Measurements from ENCODE around the gene IGFBP1.

Gene IGFBP1

DNA sequence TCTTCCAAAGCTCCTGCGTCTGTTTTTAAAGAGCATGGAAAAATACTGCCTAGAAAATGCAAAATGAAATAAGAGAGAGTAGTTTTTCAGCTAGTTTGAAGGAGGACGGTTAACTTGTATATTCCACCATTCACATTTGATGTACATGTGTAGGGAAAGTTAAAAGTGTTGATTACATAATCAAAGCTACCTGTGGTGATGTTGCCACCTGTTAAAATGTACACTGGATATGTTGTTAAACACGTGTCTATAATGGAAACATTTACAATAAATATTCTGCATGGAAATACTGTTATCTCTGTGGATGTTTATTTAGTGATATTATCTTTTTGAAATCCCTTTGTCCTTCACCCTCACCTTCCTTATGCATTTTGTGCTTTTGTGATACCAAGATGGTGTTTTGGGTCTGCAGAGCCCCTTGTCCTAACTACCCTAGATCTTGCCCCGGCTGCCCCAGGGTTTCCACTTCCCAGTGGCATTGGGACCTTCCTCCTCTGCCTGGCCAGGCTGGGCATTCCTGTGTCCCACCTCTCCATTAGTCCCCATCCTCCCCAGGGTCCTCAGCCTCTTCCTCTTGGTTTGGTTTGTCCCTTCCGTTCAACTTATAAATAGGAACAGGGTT, 5.2 kb downstream of the IGFBP1 start:
- ChIA-PET POLR2A (no interaction called here), CTCF (interaction anchor here (1.1 to 5.0 kb wide), 8 partner anchors 8 to 1362 kb away, joined by 3 to 63 read pairs (median 7); partner anchors contain the start of gene IGFBP3)
- no peak for DNase-seq (ENCODE audit: low read depth, low spot score)
- TF ChIP-seq, protein P1, sequence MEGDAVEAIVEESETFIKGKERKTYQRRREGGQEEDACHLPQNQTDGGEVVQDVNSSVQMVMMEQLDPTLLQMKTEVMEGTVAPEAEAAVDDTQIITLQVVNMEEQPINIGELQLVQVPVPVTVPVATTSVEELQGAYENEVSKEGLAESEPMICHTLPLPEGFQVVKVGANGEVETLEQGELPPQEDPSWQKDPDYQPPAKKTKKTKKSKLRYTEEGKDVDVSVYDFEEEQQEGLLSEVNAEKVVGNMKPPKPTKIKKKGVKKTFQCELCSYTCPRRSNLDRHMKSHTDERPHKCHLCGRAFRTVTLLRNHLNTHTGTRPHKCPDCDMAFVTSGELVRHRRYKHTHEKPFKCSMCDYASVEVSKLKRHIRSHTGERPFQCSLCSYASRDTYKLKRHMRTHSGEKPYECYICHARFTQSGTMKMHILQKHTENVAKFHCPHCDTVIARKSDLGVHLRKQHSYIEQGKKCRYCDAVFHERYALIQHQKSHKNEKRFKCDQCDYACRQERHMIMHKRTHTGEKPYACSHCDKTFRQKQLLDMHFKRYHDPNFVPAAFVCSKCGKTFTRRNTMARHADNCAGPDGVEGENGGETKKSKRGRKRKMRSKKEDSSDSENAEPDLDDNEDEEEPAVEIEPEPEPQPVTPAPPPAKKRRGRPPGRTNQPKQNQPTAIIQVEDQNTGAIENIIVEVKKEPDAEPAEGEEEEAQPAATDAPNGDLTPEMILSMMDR (IDR thresholded peaks at IDR 0.05; ENCODE audit: insufficient read depth, low read length, missing control alignments), result no peak
- no peak overlapping the region for H3K4me3 ChIP-seq (ENCODE audit: low read depth, low read length)

DNA sequence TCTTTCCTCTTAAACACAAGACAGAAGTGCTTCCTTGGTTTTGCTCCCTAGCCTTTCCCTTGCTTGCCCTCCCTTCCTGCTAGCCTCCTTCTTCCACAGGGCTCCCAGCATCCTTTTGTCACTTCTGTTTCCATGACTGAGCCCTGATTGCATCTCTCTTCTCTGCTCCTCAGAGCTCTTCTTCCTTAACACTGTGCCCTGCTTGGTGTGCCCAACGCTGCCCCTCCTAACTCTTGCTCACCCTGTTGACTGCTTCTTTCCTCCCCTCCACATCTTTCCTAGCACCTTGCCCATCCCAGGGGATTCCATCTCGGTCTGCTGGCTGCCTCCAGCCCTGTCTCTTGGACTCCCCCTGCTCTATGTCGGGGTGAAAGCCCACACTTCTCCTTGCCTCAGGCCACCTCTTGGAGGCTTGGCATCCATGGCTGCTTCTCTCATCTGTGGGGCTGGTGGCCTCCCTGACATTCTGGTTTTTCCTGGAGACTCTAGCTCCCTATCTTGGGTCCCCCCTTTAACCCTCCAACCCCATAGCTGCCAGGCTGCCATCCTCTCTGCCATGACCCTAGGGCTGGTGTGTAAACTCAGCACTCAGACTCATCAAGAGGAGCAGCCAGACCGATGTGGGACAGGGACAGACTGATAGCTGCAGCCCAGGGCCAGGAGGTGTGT, 5.8 kb downstream of the IGFBP1 start:
- no peak for DNase-seq (ENCODE audit: low read depth, low spot score)
- CTCF ChIA-PET, result interaction anchor here (1.2 to 3.2 kb wide), 4 partner anchors 21 to 1360 kb away, joined by 3 to 54 read pairs (median 6); partner anchors contain the start of gene IGFBP3
- no peak overlapping the region for H3K4me3 ChIP-seq (ENCODE audit: low read depth, low read length)
- TF ChIP-seq, protein P1 (IDR thresholded peaks at IDR 0.05; ENCODE audit: insufficient read depth, low read length, missing control alignments), result no peak
- POLR2A ChIA-PET, result no interaction called here

DNA sequence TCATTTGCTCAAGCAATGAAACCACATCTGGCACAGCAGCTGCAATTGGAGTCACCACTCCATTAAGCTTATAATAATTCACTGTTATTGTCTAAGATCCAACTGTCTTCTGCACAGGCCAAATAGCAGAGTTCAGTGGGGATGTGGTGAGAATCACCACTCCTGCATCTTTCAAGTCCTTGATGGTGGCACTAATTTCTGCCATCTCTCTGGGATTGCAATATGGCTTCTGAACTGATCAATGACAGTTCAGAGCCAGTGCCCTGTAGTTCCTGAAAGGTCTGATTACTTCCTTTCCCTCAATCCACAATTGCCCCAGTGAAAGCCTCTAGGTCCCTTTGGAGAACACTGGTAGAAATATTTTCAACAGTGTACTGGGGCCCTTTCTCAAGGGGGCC, 6.4 kb downstream of the IGFBP1 start:
- ChIA-PET CTCF (interaction anchor here (1.7 to 3.2 kb wide), 3 partner anchors 26 to 1359 kb away, joined by 4 to 54 read pairs (median 8); partner anchors contain the start of gene IGFBP3), POLR2A (interaction anchor here (0.7 kb wide), 1 partner anchor 915 kb away, joined by 3 read pairs; no protein-coding TSS in a partner anchor)
- TF ChIP-seq, protein P1 (IDR thresholded peaks at IDR 0.05; ENCODE audit: insufficient read depth, low read length, missing control alignments), result no peak
- no peak for DNase-seq (ENCODE audit: low read depth, low spot score)
- H3K4me3 ChIP-seq (ENCODE audit: low read depth, low read length), result no peak overlapping the region

DNA sequence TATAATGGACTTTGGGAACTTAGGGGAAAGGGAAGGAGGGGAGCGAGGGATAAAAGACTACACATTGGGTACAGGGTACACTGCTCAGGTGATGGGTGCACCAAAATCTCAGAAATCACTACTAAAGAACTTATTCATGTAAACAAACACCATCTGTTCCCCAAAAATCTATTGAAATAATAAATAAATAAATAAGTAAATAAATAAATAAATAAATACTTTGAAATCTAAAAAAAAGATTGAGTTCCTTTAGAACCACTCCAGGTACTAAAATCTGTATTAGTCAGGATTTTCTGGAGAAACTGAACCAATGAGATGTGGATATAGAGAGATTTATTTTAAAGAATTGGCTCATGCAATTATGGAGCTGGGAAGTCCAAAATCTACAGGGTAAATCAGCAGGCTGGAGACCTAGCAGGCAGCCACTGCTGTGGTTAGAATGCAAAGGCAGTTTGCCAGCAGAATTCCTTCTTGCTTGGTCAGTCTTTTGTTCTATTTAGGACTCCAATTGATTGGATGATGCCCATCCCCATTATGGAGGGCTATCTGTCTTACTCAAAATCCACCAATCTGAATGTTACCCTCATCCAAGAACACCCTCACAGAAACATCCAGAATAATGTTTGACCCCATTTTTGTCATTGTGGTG, 8.9 kb downstream of the IGFBP1 start:
- no peak overlapping the region for H3K4me3 ChIP-seq (ENCODE audit: low read depth, low read length)
- ChIA-PET POLR2A (no interaction called here), CTCF (interaction anchor here (1.6 to 5.9 kb wide), 4 partner anchors 8 to 26 kb away, joined by 6 to 58 read pairs (median 8); no protein-coding TSS in a partner anchor)
- DNase-seq (ENCODE audit: low read depth, low spot score), result no peak
- TF ChIP-seq, protein P1 (IDR thresholded peaks at IDR 0.05; ENCODE audit: insufficient read depth, low read length, missing control alignments), result no peak

DNA sequence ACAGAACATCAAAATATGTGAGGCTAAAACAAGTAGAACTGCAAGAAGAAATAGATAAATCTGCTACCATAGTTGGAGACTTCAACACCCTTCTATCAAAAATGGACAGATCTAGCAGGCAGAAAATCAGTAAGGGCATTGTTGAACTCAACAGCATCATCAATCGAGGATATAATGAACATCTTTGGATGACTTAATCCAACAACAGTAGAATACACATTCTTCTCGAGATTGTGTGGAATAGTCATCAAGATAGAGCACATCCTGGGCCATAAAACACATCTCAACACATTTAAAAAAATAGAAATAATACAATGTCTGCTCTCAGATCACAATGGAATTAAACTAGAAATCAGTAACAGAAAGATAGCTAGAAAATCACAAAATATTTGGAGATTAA, 9.9 kb downstream of the IGFBP1 start:
- POLR2A ChIA-PET, result no interaction called here
- DNase-seq (ENCODE audit: low read depth, low spot score), result no peak
- no peak overlapping the region for H3K4me3 ChIP-seq (ENCODE audit: low read depth, low read length)
- CTCF ChIA-PET, result interaction anchor here (1.7 to 5.9 kb wide), 3 partner anchors 9 to 25 kb away, joined by 6 to 58 read pairs (median 11); no protein-coding TSS in a partner anchor
- TF ChIP-seq, protein P1 (IDR thresholded peaks at IDR 0.05; ENCODE audit: insufficient read depth, low read length, missing control alignments), result no peak

DNA sequence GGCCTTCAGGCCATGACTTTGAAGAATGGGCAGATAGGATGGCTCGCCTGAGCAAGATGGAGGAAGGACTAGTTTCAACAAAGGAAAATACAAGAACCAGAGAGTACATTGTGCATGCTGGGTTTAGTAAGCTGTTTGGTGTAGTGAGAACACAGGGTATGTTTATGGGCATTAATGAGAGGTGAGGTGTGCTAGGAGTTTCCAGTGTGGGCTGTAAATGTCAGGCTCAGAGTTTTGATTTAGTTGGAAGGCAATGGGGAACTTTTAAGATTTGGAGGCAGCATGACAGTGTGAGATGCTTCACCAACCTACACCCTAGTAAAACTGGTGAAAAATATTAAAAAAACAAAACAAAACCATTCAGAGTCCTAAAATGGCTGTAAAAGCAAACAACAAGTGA, 13.3 kb downstream of the IGFBP1 start:
- TF ChIP-seq, protein P1 (IDR thresholded peaks at IDR 0.05; ENCODE audit: insufficient read depth, low read length, missing control alignments), result no peak
- no peak overlapping the region for H3K4me3 ChIP-seq (ENCODE audit: low read depth, low read length)
- ChIA-PET CTCF (interaction anchor here (1.5 to 5.9 kb wide), 3 partner anchors 10 to 21 kb away, joined by 6 to 58 read pairs (median 28); no protein-coding TSS in a partner anchor), POLR2A (no interaction called here)
- no peak for DNase-seq (ENCODE audit: low read depth, low spot score)

Data from AG04449 (cell line).